ENCODE data around the gene NUP98.
"Not testable (repeated sequence)": the region's sequence is repeated elsewhere in the genome, so short reads cannot be mapped to it uniquely, and the experiment has no call there.

NUP98 gene

GRCh38 chr11:3826721-3827120 lies 29.4 kb upstream of the NUP98 start:
- DNase-seq (ENCODE audit: low spot score) = no peak

DNA sequence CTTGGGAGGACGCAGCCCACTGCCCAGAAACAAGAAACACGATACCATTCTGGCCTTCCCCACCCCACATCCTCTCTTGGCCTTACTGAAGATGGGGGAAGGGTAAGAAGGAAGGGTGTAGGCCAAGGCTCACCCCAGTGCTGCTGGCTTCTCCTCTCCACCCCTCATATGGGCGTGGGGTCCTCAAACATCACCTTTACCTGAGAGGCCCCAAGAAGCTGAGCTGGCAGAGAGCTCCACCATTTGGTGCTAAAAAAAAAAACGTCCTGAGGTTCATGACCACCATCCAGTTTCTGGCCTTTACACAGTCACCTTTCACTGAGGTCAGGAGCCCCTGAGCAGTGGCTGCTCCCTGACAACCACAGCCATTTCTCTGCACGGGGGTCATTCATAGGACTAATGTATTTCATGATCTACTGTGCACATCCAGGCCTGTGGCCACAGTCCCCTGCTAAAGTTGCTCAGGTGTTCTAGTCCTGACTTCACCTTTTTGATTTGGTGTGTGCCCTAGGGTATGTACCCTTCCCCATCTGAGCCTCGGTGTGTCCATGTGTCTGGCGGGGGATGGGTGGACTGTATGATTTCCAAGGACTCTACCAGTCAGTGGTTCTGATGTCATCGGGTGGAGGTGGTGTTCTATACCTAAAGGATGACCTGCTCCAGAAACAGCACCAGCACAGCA lies 28.3 kb upstream of the NUP98 start:
- no peak for DNase-seq (ENCODE audit: low spot score)

- DNase-seq (ENCODE audit: low spot score) = peak; percentile 62
These were observed 27.5 kb upstream of the NUP98 start for GRCh38 chr11:3824714-3825472.

DNA sequence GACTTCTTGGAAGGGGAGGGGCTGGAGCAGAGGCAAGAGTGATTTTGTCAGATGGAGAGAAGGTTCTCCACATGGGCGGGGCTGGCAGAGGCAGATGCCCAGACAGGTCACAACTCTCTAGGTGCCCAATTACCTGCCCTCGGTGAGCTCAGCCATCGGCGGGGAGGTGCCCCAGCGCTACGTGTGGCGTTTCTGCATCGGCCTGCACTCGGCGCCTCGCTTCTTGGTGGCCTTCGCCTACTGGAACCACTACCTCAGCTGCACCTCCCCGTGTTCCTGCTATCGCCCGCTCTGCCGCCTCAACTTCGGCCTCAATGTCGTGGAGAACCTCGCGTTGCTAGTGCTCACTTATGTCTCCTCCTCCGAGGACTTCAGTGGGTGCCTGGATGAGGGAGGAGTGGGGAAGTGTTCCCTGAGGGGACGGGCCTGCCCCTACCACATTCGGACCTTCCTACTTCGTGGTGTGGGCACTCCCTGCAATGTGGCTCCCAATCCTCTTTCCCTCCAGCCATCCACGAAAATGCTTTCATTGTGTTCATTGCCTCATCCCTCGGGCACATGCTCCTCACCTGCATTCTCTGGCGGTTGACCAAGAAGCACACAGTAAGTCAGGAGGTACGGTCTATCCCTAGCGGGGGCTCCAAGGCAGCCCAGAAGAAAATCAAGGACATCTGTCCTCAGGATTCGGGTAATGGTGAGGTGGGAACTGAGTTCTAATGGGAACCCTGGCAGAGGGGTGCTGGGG lies 26.6 kb upstream of the NUP98 start:
- no peak for DNase-seq (ENCODE audit: low spot score)

- no peak for DNase-seq (ENCODE audit: low spot score)
These were observed 25.9 kb upstream of the NUP98 start for GRCh38 chr11:3823303-3823702.

- DNase-seq (ENCODE audit: low spot score) = no peak
These were observed 25.0 kb upstream of the NUP98 start for GRCh38 chr11:3822312-3822711.

DNA sequence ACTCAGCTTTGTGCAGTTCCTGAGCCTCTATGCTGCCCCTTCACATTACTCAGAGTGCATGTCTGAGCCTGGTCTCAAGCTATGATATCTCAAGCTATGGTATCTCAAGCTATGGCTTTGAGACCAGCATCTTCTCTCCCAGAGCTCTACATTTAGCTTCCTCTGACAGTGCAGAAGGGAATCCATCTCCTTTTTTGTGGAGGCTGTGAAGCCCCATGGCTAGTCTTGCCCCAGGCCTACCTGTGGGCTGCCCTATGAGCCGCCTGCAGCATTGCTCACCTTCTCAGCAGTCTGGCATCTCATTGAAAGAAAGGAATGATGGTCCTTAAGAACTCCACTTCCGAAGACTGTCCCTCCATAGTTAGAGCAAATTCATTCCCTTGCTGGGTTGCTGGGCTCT lies 23.6 kb upstream of the NUP98 start:
- no peak for DNase-seq (ENCODE audit: low spot score)

DNA sequence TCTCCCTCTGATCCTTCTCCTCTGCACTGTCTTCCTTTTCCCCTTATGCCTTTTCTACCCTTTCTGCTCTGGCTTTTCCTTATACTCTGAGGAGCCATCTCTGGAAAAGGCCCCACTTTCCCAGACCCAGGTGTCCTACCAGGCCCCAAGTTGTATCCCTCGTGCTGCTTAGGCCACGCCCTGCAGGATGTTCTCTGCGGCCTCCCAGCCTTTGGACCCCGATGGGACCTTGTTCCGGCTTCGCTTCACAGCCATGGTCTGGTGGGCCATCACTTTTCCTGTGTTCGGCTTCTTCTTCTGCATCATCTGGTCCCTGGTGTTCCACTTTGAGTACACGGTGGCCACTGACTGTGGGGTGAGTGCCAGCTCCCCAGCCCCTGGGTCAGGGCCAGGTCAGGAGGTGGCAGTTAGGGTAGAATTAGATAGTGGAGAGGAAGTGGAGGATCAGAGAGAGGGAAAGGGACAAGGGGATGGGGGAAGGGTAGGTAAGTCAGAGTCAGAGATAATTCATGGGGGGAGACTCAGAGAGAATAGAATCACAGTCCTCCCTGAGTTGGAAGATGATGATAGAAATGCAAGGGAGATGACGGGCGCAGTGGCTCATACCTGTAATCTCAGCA lies 19.9 kb upstream of the NUP98 start:
- DNase-seq (ENCODE audit: low spot score) = no peak

- no peak for DNase-seq (ENCODE audit: low spot score)
These were observed 19.3 kb upstream of the NUP98 start for GRCh38 chr11:3816673-3817072.

DNA sequence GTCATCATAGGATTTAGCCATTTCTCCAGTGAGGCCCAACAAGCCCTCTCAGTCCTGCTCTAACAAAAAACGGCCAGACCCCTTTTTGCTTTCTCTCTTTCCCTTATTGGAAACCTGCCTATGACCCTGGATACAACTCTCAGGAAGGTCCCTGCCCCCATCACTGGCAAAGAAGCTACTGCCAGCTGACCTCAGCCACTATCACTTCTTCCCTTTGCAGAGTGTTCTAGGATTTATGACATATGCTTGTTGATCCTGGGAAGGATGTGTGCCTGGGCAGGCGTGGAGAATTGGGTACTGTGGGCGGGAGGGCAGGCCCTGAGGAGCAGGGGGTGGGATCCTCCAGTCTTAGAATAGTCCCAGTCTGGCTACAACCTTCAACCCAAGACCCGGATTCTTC lies 18.5 kb upstream of the NUP98 start:
- no peak for DNase-seq (ENCODE audit: low spot score)

GRCh38 chr11:3814832-3815231 lies 17.5 kb upstream of the NUP98 start:
- not testable (repeated sequence) for DNase-seq (ENCODE audit: low spot score)

DNA sequence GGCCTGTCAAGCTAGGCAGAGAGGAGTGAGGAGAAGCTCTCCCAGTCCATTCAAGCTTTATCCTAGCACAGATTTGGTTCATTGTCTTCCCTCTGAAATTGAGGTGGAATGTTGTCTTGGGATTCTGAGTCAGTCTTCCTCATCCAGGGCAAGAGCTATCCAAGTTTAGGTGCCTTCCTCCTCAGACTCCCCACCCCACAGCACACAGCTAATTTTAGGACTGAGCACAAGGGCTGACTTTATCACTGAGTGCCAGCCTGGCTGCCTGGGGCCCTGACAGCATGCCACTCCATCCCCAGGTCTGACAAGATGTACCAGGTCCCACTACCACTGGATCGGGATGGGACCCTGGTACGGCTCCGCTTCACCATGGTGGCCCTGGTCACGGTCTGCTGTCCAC lies 13.6 kb upstream of the NUP98 start:
- no peak for DNase-seq (ENCODE audit: low spot score)

DNA sequence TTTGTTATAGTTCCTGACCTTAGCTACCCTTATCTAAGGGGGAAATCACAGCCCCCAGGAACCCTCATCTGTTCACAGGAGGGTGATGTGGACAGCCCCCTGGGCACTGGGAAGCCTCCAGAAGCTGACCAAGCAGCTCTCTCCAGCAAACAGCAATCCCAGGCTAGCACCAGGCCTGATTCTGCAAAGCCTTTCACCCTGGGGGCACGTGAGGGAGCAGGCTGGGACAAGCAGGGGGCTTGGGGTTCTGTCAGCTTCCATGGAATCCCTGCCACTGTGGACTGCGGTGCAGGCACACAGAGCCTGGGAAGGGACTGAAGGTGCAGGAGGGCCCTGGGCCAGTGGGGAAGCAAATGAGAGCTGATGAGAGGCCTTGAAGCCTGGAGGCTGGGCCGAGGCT lies 13.1 kb upstream of the NUP98 start:
- no peak for DNase-seq (ENCODE audit: low spot score)

DNA sequence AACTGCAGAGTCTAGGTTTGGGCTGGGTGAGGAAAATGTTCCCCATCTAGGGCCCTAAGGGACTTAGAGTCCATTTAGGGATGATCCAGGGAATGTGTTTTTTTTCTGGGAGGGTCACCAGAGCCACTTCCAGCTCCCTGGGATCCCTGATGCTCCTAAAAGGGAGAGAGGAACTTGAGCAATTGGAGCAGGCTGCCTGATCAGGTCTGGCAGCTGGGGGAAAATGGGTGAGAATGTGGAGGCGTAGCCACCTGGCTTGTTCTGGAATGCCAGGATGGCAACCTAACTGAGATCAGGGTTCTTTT lies 12.2 kb upstream of the NUP98 start:
- no peak for DNase-seq (ENCODE audit: low spot score)

DNA sequence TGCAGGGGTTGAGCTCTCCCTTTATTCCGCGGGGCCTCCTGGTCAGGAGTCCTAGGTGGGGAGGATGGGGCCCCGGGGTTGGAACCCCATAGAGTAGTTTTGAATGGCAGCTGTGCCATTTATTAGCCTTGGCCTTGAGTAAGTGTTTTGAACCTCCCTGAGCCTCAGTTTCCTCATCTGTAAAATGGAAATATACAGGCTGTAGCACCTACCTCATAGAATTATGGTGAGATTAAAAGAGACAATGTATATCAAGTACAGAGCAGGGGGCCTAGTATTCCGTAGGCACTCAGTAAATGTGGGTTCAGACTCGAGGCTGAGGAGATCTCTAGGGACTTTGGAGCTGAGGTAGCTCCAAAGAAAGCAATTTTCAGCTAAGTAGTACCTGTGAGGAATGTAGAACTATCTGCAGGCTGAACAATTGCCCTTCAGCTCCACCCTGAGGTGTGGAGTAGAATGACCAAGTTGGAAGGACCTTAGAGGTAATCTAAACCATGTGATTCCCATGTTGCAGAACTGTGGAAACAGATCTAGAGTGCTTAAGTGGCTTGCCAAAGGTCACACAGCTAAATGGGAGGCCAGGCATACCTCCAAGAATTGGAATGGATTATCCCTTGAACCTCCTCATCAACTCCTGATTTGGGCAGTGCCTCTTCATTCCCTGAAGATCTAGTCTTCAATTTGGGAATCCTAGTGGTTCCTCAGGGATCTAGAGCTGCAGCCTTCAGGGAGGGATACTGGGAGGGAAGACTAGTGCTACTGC lies 11.7 kb upstream of the NUP98 start:
- no peak for DNase-seq (ENCODE audit: low spot score)

GRCh38 chr11:3807909-3808860 lies 10.8 kb upstream of the NUP98 start, which contains the start of gene PGAP2:
Gene PGAP2 (plus strand): TSS chr11:3808560. CDS start chr11:3811260, 2,700 bp downstream.
- DNase-seq (ENCODE audit: low spot score) = peak; percentile 80

DNA sequence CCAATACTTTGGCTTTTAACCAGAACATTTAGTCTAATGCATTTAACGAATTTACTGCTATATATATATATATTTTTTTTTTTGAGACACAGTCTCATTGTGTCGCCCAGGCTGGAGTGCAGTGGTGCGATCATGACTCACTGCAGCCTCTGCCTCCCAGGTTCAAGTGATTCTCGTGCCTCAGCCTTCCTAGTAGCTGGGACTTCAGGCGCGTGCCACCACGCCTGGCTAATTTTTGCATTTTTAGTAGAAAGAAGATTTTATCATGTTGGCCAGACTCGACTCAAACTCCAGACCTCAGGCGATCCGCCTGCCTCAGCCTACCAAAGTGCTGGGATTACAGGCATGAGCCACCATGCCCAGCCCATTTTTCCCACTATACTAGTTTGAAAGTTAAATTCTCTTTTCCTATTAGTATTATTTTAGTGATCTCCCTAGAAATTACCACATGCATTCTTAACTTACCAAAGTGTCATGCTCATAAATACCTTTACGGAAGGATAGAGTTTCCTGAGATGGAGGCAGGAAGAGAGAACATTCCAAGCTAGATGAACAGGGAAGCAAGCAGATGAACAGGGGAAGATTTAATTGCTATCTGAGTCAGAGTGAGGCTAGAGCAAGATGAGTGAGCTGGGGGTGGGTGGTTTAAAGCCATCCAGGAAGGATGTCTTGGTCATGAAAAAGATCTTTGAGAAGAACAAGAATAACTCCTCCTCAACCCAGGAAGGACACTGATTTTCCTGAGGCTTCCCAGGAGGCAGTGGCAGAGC lies 6.6 kb upstream of the NUP98 start:
- DNase-seq (ENCODE audit: low spot score) = no peak

DNA sequence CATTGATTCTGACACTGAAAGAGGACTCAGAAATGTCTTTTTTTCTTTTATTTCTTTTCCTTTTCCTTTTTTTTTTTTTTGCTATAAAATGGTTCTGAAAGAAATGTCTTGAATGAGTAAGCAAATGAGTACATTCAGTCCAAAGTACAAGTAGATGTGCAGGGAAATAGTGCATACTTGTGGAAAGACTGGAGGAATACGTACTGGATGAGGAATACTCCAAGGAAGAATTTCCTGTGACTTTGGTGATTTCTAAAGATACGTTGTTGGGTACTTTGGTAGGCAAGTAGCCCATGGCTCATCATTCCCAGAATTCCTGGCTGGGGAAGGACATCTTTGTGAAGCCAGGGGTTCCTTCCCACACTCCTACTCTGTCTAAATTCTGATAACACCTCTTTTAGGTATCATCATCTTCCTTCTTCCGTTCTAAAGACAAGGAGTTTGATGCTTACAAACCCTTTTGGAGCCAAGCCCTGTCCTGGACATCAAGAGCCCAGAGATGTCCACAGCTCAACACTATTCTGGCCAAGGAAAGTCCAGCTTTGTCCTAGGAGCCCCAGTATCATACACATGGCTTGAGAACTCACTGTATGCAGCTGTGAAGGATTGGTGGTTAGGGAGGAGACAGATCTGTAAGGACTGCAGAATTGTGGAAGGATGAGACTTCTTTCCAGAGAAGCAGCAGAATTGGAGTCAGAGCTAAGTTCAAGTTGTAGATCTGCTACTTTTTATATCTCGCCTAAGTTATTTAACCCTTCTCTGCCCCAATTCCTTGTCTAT lies 4.8 kb upstream of the NUP98 start:
- no peak for DNase-seq (ENCODE audit: low spot score)

DNA sequence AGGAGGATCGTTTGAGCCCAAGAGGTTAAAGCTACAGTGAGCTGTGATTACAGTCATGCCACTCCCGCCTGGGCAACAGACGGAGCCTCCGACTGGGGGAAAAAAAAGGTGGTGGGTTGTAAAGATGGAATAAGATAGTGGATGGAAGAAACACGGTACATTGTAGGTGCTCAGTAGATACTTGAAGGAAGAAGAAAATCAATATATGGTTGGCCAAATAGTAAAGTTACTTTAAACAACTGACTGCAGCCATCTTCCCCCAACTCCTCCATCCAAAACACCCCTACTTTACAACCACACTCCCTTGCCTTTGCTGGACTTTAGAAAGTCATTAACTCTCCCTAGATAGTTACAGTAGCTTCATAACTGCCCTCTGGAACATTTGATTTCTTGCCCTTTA lies 2.5 kb upstream of the NUP98 start:
- no peak for DNase-seq (ENCODE audit: low spot score)
